ENCODE results near the gene CRYBB1. TPM values are rescaled to one million over a fixed set of nuclear protein-coding genes. Genes with fewer than 3 reads are reported as not detected.

The CRYBB1 gene
- total RNA-seq, 1 donor from 2014 or later = not detected

- no peak for DNase-seq (ENCODE audit: low read depth, low spot score)
Observed at GRCh38 chr22:26608129-26608528, 9.7 kb downstream of the CRYBB1 start.

- no peak for DNase-seq (ENCODE audit: low read depth, low spot score)
Observed at GRCh38 chr22:26606611-26607010, 11.2 kb downstream of the CRYBB1 start.

GRCh38 chr22:26604368-26604767 lies 13.5 kb downstream of the CRYBB1 start:
- DNase-seq (ENCODE audit: low read depth, low spot score) = no peak

- DNase-seq (ENCODE audit: low read depth, low spot score) = no peak
Observed at GRCh38 chr22:26602127-26602526, 15.7 kb downstream of the CRYBB1 start.

GRCh38 chr22:26601726-26602125 lies 16.1 kb downstream of the CRYBB1 start:
- no peak for DNase-seq (ENCODE audit: low read depth, low spot score)

- no peak for DNase-seq (ENCODE audit: low read depth, low spot score)
Observed at GRCh38 chr22:26599505-26599904, 18.3 kb downstream of the CRYBB1 start.

- DNase-seq (ENCODE audit: low read depth, low spot score) = no peak
Observed at GRCh38 chr22:26597480-26597879, 20.3 kb downstream of the CRYBB1 start.

- no peak for DNase-seq (ENCODE audit: low read depth, low spot score)
Observed at GRCh38 chr22:26597026-26597425, 20.8 kb downstream of the CRYBB1 start.

GRCh38 chr22:26593763-26594162 lies 24.1 kb downstream of the CRYBB1 start:
- no peak for DNase-seq (ENCODE audit: low read depth, low spot score)

GRCh38 chr22:26592421-26592891 lies 25.4 kb downstream of the CRYBB1 start:
- no peak for DNase-seq (ENCODE audit: low read depth, low spot score)

- no peak for DNase-seq (ENCODE audit: low read depth, low spot score)
Observed at GRCh38 chr22:26589845-26590736, 27.7 kb downstream of the CRYBB1 start, which contains the start of gene TPST2. TSS of gene TPST2 (minus strand) at chr22:26590132. CDS start at chr22:26541630, 48,502 bp downstream.

GRCh38 chr22:26589367-26589844 lies 28.4 kb downstream of the CRYBB1 start:
- no peak for DNase-seq (ENCODE audit: low read depth, low spot score)

- DNase-seq (ENCODE audit: low read depth, low spot score) = no peak
Observed at GRCh38 chr22:26588729-26589366, 29.0 kb downstream of the CRYBB1 start.

- no peak for DNase-seq (ENCODE audit: low read depth, low spot score)
Observed at GRCh38 chr22:26587991-26588613, 29.7 kb downstream of the CRYBB1 start.

GRCh38 chr22:26586556-26587325 lies 31.1 kb downstream of the CRYBB1 start:
- DNase-seq (ENCODE audit: low read depth, low spot score) = peak; percentile 78

- peak; percentile 49 for DNase-seq (ENCODE audit: low read depth, low spot score)
Observed at GRCh38 chr22:26585104-26585790, 32.6 kb downstream of the CRYBB1 start.

- DNase-seq (ENCODE audit: low read depth, low spot score) = no peak
Observed at GRCh38 chr22:26584010-26584409, 33.8 kb downstream of the CRYBB1 start.

- DNase-seq (ENCODE audit: low read depth, low spot score) = no peak
Observed at GRCh38 chr22:26581633-26582168, 36.1 kb downstream of the CRYBB1 start.

- no peak for DNase-seq (ENCODE audit: low read depth, low spot score)
Observed at GRCh38 chr22:26581026-26581425, 36.8 kb downstream of the CRYBB1 start.

Measured in pulmonary artery endothelial cell (primary cell).